ENCODE results near the gene SRR.

DNA sequence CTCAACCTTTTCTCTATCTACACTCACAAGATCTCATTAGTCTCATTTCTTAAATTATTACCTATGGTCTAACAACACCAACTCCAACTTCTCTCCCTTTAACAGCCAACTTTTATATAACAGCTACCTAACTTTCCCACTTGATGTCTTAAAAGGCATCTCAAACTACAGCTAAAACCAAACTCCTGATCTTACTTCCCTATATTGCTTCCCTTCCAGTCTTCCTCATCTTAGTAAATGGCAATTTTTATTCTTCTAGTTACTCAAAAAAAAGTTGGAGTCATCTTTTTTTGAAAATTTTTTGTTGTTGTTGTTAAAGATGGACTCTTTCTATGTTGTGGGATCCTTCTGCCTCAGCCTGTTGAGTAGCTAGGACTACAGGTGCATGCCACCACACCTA is 15.3 kb downstream of the SRR start:
- TF ChIP-seq ZNF24 (IDR thresholded peaks at IDR 0.05) = no peak
- no peak for TF ChIP-seq EZH2 (IDR thresholded peaks at IDR 0.05; ENCODE audit: borderline replicate concordance, control insufficient read depth, low read depth, low read length)
- no peak for TF ChIP-seq TAF1 (IDR thresholded peaks at IDR 0.05; ENCODE audit: borderline replicate concordance, low read depth, low read length)
- TF ChIP-seq ZNF274 (IDR thresholded peaks at IDR 0.05; ENCODE audit: insufficient read depth, insufficient read length) = no peak
- TF ChIP-seq BHLHE40 (IDR thresholded peaks at IDR 0.05; ENCODE audit: borderline replicate concordance in 1 of 2, low read depth in 2 of 2, low read length in 1 of 2) = no peak
- TF ChIP-seq YY1 (IDR thresholded peaks at IDR 0.05; ENCODE audit: low read depth, low read length) = no peak
- TF ChIP-seq ATF2 (IDR thresholded peaks at IDR 0.05; ENCODE audit: low read length) = no peak
- TF ChIP-seq CEBPZ (IDR thresholded peaks at IDR 0.05; ENCODE audit: low read depth, low read length) = no peak
- TF ChIP-seq EP300 (IDR thresholded peaks at IDR 0.05; ENCODE audit: borderline replicate concordance in 1 of 2, control insufficient read depth in 1 of 2, low read depth in 2 of 2, low read length in 2 of 2) = no peak
